ENCODE measurements around the gene SEH1L. TPM values are rescaled to one million over a fixed set of nuclear protein-coding genes. Genes with fewer than 3 reads are reported as not detected.
"Not testable (repeated sequence)": the region's sequence is repeated elsewhere in the genome, so short reads cannot be mapped to it uniquely, and the experiment has no call there.

The SEH1L gene
- total RNA-seq, 1 donor from 2014 or later, result 46.4 TPM

- H3K27ac Mint-ChIP-seq (ENCODE audit: unreplicated experiment), result no peak overlapping the region
- TF ChIP-seq, protein P1, sequence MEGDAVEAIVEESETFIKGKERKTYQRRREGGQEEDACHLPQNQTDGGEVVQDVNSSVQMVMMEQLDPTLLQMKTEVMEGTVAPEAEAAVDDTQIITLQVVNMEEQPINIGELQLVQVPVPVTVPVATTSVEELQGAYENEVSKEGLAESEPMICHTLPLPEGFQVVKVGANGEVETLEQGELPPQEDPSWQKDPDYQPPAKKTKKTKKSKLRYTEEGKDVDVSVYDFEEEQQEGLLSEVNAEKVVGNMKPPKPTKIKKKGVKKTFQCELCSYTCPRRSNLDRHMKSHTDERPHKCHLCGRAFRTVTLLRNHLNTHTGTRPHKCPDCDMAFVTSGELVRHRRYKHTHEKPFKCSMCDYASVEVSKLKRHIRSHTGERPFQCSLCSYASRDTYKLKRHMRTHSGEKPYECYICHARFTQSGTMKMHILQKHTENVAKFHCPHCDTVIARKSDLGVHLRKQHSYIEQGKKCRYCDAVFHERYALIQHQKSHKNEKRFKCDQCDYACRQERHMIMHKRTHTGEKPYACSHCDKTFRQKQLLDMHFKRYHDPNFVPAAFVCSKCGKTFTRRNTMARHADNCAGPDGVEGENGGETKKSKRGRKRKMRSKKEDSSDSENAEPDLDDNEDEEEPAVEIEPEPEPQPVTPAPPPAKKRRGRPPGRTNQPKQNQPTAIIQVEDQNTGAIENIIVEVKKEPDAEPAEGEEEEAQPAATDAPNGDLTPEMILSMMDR (IDR thresholded peaks at IDR 0.05; ENCODE audit: partially characterized antibody, unreplicated experiment), result no peak
- peaks cover 4% of the 10 kb centered on the region for H3K9me3 Mint-ChIP-seq (ENCODE audit: unreplicated experiment)
- peaks cover 7% of the 10 kb centered on the region for H3K36me3 Mint-ChIP-seq (ENCODE audit: unreplicated experiment)
- DNase-seq, result no peak
- H3K4me1 Mint-ChIP-seq (ENCODE audit: low read depth, unreplicated experiment), result no peaks in the 10 kb centered on the region
- H3K27me3 Mint-ChIP-seq (ENCODE audit: unreplicated experiment), result peaks cover 2% of the 10 kb centered on the region
- no peak overlapping the region for H3K4me3 Mint-ChIP-seq (ENCODE audit: unreplicated experiment)
Observed at GRCh38 chr18:12968619-12969018, 20.8 kb downstream of the SEH1L start.

- no peak for DNase-seq
- no peak overlapping the region for H3K27ac Mint-ChIP-seq (ENCODE audit: unreplicated experiment)
- peaks cover 7% of the 10 kb centered on the region for H3K27me3 Mint-ChIP-seq (ENCODE audit: unreplicated experiment)
- H3K4me3 Mint-ChIP-seq (ENCODE audit: unreplicated experiment), result no peak overlapping the region
- TF ChIP-seq, protein P1 (IDR thresholded peaks at IDR 0.05; ENCODE audit: partially characterized antibody, unreplicated experiment), result no peak
- peaks cover 8% of the 10 kb centered on the region for H3K9me3 Mint-ChIP-seq (ENCODE audit: unreplicated experiment)
- H3K4me1 Mint-ChIP-seq (ENCODE audit: low read depth, unreplicated experiment), result peaks cover 4% of the 10 kb centered on the region
- peaks cover 27% of the 10 kb centered on the region for H3K36me3 Mint-ChIP-seq (ENCODE audit: unreplicated experiment)
Observed at GRCh38 chr18:12973562-12974213, 25.9 kb downstream of the SEH1L start.

DNA sequence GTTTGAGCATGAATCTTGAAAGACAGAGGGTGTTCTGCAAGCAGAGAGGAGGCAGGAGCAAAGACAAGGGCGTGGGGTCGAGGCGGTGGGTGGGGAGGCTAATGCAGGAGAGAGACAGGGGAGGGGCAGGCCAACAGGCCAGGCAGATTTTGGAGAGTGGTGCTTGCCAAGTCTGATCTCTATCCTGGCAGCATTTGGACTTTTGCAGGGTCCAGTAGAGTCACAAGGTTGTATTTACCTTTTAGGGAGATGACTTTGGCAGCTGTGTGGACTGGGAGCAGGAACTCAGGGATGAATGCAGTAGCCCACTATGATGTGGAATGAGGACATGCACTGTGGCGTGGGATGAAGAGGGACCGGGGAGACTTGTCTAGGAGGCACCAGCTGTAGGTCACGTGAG, 27.7 kb downstream of the SEH1L start:
- Mint-ChIP-seq H3K27ac (ENCODE audit: unreplicated experiment) (peak overlapping the region; percentile 39), H3K9me3 (ENCODE audit: unreplicated experiment) (peaks cover 11% of the 10 kb centered on the region), H3K36me3 (ENCODE audit: unreplicated experiment) (peaks cover 30% of the 10 kb centered on the region), H3K4me1 (ENCODE audit: low read depth, unreplicated experiment) (peaks cover 7% of the 10 kb centered on the region), H3K4me3 (ENCODE audit: unreplicated experiment) (no peak overlapping the region), H3K27me3 (ENCODE audit: unreplicated experiment) (peaks cover 7% of the 10 kb centered on the region)
- DNase-seq, result no peak
- TF ChIP-seq, protein P1 (IDR thresholded peaks at IDR 0.05; ENCODE audit: partially characterized antibody, unreplicated experiment), result no peak

- Mint-ChIP-seq H3K4me3 (ENCODE audit: unreplicated experiment) (no peak overlapping the region), H3K9me3 (ENCODE audit: unreplicated experiment) (peaks cover 8% of the 10 kb centered on the region), H3K27me3 (ENCODE audit: unreplicated experiment) (peaks cover 7% of the 10 kb centered on the region), H3K27ac (ENCODE audit: unreplicated experiment) (no peak overlapping the region), H3K4me1 (ENCODE audit: low read depth, unreplicated experiment) (peaks cover 7% of the 10 kb centered on the region), H3K36me3 (ENCODE audit: unreplicated experiment) (peaks cover 30% of the 10 kb centered on the region)
- TF ChIP-seq, protein P1 (IDR thresholded peaks at IDR 0.05; ENCODE audit: partially characterized antibody, unreplicated experiment), result no peak
- no peak for DNase-seq
Observed at GRCh38 chr18:12976305-12976704, 28.5 kb downstream of the SEH1L start.

GRCh38 chr18:12980065-12980464, 32.3 kb downstream of the SEH1L start:
- not testable (repeated sequence) for H3K4me1 Mint-ChIP-seq (ENCODE audit: low read depth, unreplicated experiment); H3K9me3 Mint-ChIP-seq (ENCODE audit: unreplicated experiment); H3K4me3 Mint-ChIP-seq (ENCODE audit: unreplicated experiment); H3K27me3 Mint-ChIP-seq (ENCODE audit: unreplicated experiment); DNase-seq; H3K27ac Mint-ChIP-seq (ENCODE audit: unreplicated experiment)
- H3K36me3 Mint-ChIP-seq (ENCODE audit: unreplicated experiment), result peaks cover 25% of the 10 kb centered on the region
